K562 (cell line): ENCODE data around the gene HPGDS. TPM values are rescaled to one million over a fixed set of nuclear protein-coding genes. Genes with fewer than 3 reads are reported as not detected.
"Not testable (repeated sequence)": the region's sequence is repeated elsewhere in the genome, so short reads cannot be mapped to it uniquely, and the experiment has no call there.

Source experiments
- ATAC-seq: fragments of 200-7000 bp; cut with Tn5 transposase; 3 replicates; pipeline ENCODE4 v1.9.1; 2020; ENCODE audit warnings: moderate library complexity
- BruUV-seq: library from RNA; stranded (reverse); fragments of 400-500 nt; replicated peaks from 2 replicates; lab custom pipeline; 2021; lab: Mats Ljungman, UMichigan
- CTCF ChIA-PET: fragments of 300-600 bp; formaldehyde crosslinking; extraction: SDS; loops from one replicate; lab custom pipeline; 2021; ENCODE audit warnings: low intra/inter-chr PET ratio; lab: Yijun Ruan, JAX
- POLR2A ChIA-PET: fragments of 300-600, 350-650 bp; sonication (Branson Sonifier 250); formaldehyde crosslinking; extraction: SDS; loops from one replicate; lab custom pipeline; 2021; ENCODE audit warnings: antibody characterized with exemption, inconsistent platforms; lab: Yijun Ruan, JAX
- DNase-seq, 4 experiments: peaks; one replicate each; pipeline versions ENCODE4 v3.0.0 to v3.0.0-alpha.2; 2011 to 2018; ENCODE audit warnings: low spot score in 3 of 4, mixed read lengths in 3 of 4; ENCODE audit errors: extremely low read depth in 1 of 4
- FAIRE-seq: peaks from 2 replicates; lab custom pipeline; 2011; peaks lifted over from hg19 to GRCh38; lab: Jason Lieb, UNC
- H2AFZ ChIP-seq: 2 replicates; pipeline ENCODE4 v1.6.0; 2011; ENCODE audit warnings: low read depth, low read length, control low read depth, inconsistent platforms
- H3K27ac ChIP-seq: fragments of 200-600 bp; 3 replicates; pipeline ENCODE4 v1.8.0; 2011; ENCODE audit warnings: low read depth, mild to moderate bottlenecking, control low read depth, inconsistent platforms, low read length, moderate library complexity, mixed read lengths; ENCODE audit errors: extremely low read depth
- H3K27me3 ChIP-seq, 2 experiments: fragments of 300-600 bp in 1 of 2; 2 replicates in 1 of 2; 3 replicates in 1 of 2; pipeline versions ENCODE4 v1.6.0 to v1.8.0; 2011; ENCODE audit warnings: inconsistent platforms in 2 of 2, low read length in 2 of 2, mild to moderate bottlenecking in 1 of 2, mixed read lengths in 1 of 2, moderate library complexity in 1 of 2; ENCODE audit not compliant: control insufficient read depth in 2 of 2, insufficient read depth in 2 of 2
- H3K36me3 ChIP-seq: fragments of 300-600 bp; 3 replicates; pipeline ENCODE4 v1.8.0; 2011; ENCODE audit warnings: mild to moderate bottlenecking, low read length, inconsistent platforms; ENCODE audit not compliant: control insufficient read depth, insufficient read depth
- H3K4me1 ChIP-seq, 2 experiments: fragments of 200-600 bp in 1 of 2; replicated peaks in 1 of 2; 2 replicates in 1 of 2; 3 replicates in 1 of 2; pipeline versions ENCODE4 v1.5.1 to v1.8.0; 2011; ENCODE audit warnings: inconsistent platforms in 2 of 2, low read length in 2 of 2, mild to moderate bottlenecking in 1 of 2, mixed read lengths in 1 of 2, moderate library complexity in 1 of 2; ENCODE audit not compliant: control insufficient read depth in 2 of 2, insufficient read depth in 2 of 2
- H3K4me2 ChIP-seq: 2 replicates; pipeline ENCODE4 v1.6.1; 2011; ENCODE audit warnings: low read length, control low read depth, inconsistent platforms, mixed read lengths; ENCODE audit not compliant: insufficient read depth
- H3K4me3 ChIP-seq: fragments of 200-600 bp; sonication (generic), shearing (Covaris generic); 2 replicates; pipeline ENCODE4 v1.5.1; 2016; ENCODE audit warnings: control low read depth, inconsistent platforms
- H3K79me2 ChIP-seq: fragments of 200-600 bp; 3 replicates; pipeline ENCODE4 v1.8.0; 2011; ENCODE audit warnings: low read length, inconsistent platforms; ENCODE audit not compliant: control insufficient read depth, insufficient read depth
- H3K9ac ChIP-seq, 2 experiments: 2 replicates each; pipeline versions ENCODE4 v1.6.0 to v1.6.1; 2011; ENCODE audit warnings: low read depth in 2 of 2, low read length in 2 of 2, control low read depth in 1 of 2, inconsistent platforms in 1 of 2, mild to moderate bottlenecking in 1 of 2, mixed read lengths in 1 of 2; ENCODE audit not compliant: insufficient read depth in 1 of 2
- H3K9me1 ChIP-seq: one replicate; pipeline ENCODE4 v1.6.0; 2011; ENCODE audit warnings: inconsistent platforms, mild to moderate bottlenecking, low read length, moderate library complexity; ENCODE audit not compliant: control insufficient read depth, insufficient read depth
- H3K9me3 ChIP-seq: replicated peaks from 2 replicates; pipeline ENCODE4 v1.5.1; 2011; ENCODE audit warnings: low read depth, low read length, inconsistent platforms; ENCODE audit not compliant: control insufficient read depth, insufficient read depth
- H4K20me1 ChIP-seq: replicated peaks from 2 replicates; pipeline ENCODE4 v1.6.1; 2011; ENCODE audit warnings: low read length, inconsistent platforms, mixed read lengths; ENCODE audit not compliant: control insufficient read depth, insufficient read depth
- C11orf30 ChIP-seq: fragments of 450-650 bp; IDR thresholded peaks from 2 replicates; pipeline ENCODE4 v1.6.1; 2016; ENCODE audit warnings: low read depth, mild to moderate bottlenecking
- FOXK2 ChIP-seq, 2 experiments: fragments of 450-650 bp; IDR thresholded peaks in 1 of 2; conservative IDR thresholded peaks in 1 of 2; 2 replicates each; pipeline ENCODE4 v1.6.1; 2016; ENCODE audit warnings: low read depth in 2 of 2, mild to moderate bottlenecking in 1 of 2
- MAFG ChIP-seq: fragments of 450-650 bp; conservative IDR thresholded peaks from 2 replicates; pipeline ENCODE4 v1.6.1; 2016; ENCODE audit warnings: missing genetic modification characterization, missing compliant biosample characterization
- NFE2 ChIP-seq: IDR thresholded peaks from 2 replicates; pipeline ENCODE4 v1.6.1; 2014; ENCODE audit warnings: antibody characterized with exemption, low read depth
- ZNF316 ChIP-seq: fragments of 450-650 bp; IDR thresholded peaks from 2 replicates; pipeline ENCODE4 v1.6.1; 2016
- WGBS: fragments of 100-300 bp; shearing (Covaris generic); methylation state at CpG from one replicate; pipeline ENCODE4 v1.1.6; 2016; ENCODE audit warnings: low coverage, mixed read lengths; ENCODE audit not compliant: insufficient coverage; ENCODE audit errors: missing lambda C conversion rate; 5-methylcytosine and 5-hydroxymethylcytosine counted together
- in situ Hi-C: fragments of 300-500 bp; cut with MboI; formaldehyde crosslinking; loops from 4 replicates; pipeline ENCODE4 v1.15.0; 2018; ENCODE audit warnings: inconsistent platforms, mixed read lengths
- intact Hi-C: fragments of 100-400 bp; cut with micrococcal nuclease; formaldehyde crosslinking; loops from 2 replicates; pipeline ENCODE4 v1.14.2; 2022
- polyA plus RNA-seq, 8 experiments: library from polyadenylated mRNA; depleted of rRNA in 4 of 8; stranded (reverse) in 5 of 8; unstranded in 3 of 8; fragments of >200 nt; fragmentation: Nextera tagmentation in 2 of 8; fragmentation: Illumina TruSeq in 1 of 8; extraction: Ambion mirVana in 2 of 8; extraction: Trizol in 1 of 8; gene quantifications; 2 replicates each; pipeline versions ENCODE4 v1.2.1 to v1.2.3, GENCODE V29; 2011 to 2014; ENCODE audit warnings: inconsistent platforms in 1 of 8, missing spikeins in 1 of 8
- total RNA-seq, 7 experiments: library from RNA; depleted of rRNA in 6 of 7; stranded (reverse); fragments of >200 nt in 6 of 7; fragmentation: Illumina TruSeq in 2 of 7; extraction: Trizol in 2 of 7; gene quantifications; 2 replicates each; pipeline versions ENCODE4 v1.2.1 to v1.2.3, GENCODE V29; 2011 to 2021; ENCODE audit warnings: low replicate concordance in 1 of 7
- TF ChIP-seq, protein P1 (sequence below), 2 experiments: fragments of 450-650 bp; conservative IDR thresholded peaks; 2 replicates each; pipeline ENCODE4 v1.6.1; 2017; ENCODE audit warnings: mild to moderate bottlenecking in 2 of 2, moderate library complexity in 2 of 2

HPGDS gene
- total and polyA plus RNA-seq, 9 of the 15 experiments (the other 6 are each of a cell fraction or from before 2014, with no cell fraction given) = 0.07 to 0.36 (median 0.14) TPM; not detected in 4

DNA sequence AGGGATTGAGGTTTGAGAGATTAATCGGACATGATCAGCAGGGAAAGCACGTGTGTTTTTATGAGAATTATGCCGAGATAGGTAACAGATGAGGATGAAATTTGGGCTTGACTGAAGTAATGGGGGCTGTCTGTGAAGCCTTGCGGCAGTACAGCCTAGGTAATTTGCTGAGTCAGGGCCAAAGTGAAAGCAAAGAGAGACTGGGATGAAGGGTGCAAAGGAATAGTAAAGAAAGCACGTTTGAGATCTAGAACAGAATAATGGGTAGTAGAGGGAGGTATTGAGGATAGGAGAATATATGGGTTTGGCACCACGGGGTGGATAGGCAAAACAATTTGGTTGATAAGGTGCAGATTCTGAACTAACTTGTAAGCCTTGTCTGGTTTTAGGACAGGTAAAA lies 47.2 kb downstream of the HPGDS start:
- CTCF ChIA-PET, intact Hi-C loops, H3K4me3 ChIP-seq: not testable (repeated sequence)

DNA sequence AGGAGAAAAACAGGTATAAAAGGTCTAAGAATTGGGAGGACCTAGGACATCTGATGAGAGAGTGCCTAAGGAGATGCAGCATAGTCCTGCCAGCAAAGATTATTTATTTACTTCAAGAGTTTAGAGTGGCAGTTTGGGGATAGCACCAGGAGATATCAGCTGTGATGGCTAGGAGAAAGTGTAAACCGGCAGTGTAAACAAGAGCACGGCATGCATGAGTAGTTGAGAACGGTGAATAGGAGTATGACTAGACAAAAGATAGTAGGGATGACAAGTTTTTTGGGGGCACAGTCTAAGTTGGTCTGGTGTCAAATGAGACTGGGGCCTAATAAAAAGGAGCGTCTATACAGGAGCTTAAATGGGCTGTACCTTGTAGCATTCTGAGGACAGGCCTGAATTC lies 48.7 kb downstream of the HPGDS start:
- H3K4me3 ChIP-seq, H3K4me1 ChIP-seq, BruUV-seq, H3K79me2 ChIP-seq, DNase-seq, POLR2A ChIA-PET, CTCF ChIA-PET, H3K27me3 ChIP-seq, H3K4me2 ChIP-seq, in situ Hi-C loops, H3K27ac ChIP-seq, intact Hi-C loops, H3K9me1 ChIP-seq, ATAC-seq, H3K9ac ChIP-seq, H2AFZ ChIP-seq, H3K9me3 ChIP-seq, FAIRE-seq, H4K20me1 ChIP-seq: not testable (repeated sequence)
- WGBS = 33% methylated on average over 4 of the region's 4 CpGs
- TF ChIP-seq NFE2 (peak; percentile 26; the same call in 1 of the 2 replicates), FOXK2 (conservative IDR thresholded peaks at IDR 0.05 in 1 of 2, IDR thresholded peaks at IDR 0.05 in 1 of 2; ENCODE audit: low read depth in 2 of 2) (peak; percentile 65 to 77; a peak in 3 of 4 replicates), ZNF316 (0 out of 2 replicates have a peak, but pooled peaks have one; percentile 44), C11orf30 (peak; percentile 41; the same call in 1 of the 2 replicates), MAFG (tag) (peak; percentile 43)
- TF ChIP-seq, protein P1, sequence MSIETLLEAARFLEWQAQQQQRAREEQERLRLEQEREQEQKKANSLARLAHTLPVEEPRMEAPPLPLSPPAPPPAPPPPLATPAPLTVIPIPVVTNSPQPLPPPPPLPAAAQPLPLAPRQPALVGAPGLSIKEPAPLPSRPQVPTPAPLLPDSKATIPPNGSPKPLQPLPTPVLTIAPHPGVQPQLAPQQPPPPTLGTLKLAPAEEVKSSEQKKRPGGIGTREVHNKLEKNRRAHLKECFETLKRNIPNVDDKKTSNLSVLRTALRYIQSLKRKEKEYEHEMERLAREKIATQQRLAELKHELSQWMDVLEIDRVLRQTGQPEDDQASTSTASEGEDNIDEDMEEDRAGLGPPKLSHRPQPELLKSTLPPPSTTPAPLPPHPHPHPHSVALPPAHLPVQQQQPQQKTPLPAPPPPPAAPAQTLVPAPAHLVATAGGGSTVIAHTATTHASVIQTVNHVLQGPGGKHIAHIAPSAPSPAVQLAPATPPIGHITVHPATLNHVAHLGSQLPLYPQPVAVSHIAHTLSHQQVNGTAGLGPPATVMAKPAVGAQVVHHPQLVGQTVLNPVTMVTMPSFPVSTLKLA (conservative IDR thresholded peaks at IDR 0.05) = 0 out of 4 replicates have a peak, but pooled peaks have one; percentile 22 to 29
- peaks cover 17% of the 10 kb centered on the region; the same call in 1 of the 3 replicates for H3K36me3 ChIP-seq

More for the DNA sequence above, 47.2 kb downstream of the HPGDS start:
- H3K36me3 ChIP-seq, H3K27ac ChIP-seq, H3K9me3 ChIP-seq, H3K79me2 ChIP-seq, in situ Hi-C loops, H2AFZ ChIP-seq, ATAC-seq, H3K4me2 ChIP-seq, POLR2A ChIA-PET, H3K9ac ChIP-seq, FAIRE-seq, H3K9me1 ChIP-seq, H3K27me3 ChIP-seq, BruUV-seq, DNase-seq, H4K20me1 ChIP-seq, H3K4me1 ChIP-seq: not testable (repeated sequence)
- 28% methylated on average over 4 of the region's 6 CpGs for WGBS
- TF ChIP-seq MAFG (tag) (peak; percentile 81), C11orf30 (peak; percentile 94), ZNF316 (peak; percentile 95)
